Thyroid gland (tissue), 4 donors: ENCODE results near the gene LTA4H. TPM values are rescaled to one million over a fixed set of nuclear protein-coding genes. Genes with fewer than 3 reads are reported as not detected.

Experiments
- DNase-seq, 2 donors: peaks; one replicate each; pipeline ENCODE4 v3.0.0-alpha.2; 2019
- H3K27ac ChIP-seq, 3 donors: fragments of 200-600 bp; sonication (generic); 1 replicate in 2 of 3; 2 replicates in 1 of 3; pipeline ENCODE4 v1.5.1; 2016 to 2019; ENCODE audit warnings: mild to moderate bottlenecking in 1 of 3, moderate library complexity in 1 of 3
- H3K27me3 ChIP-seq: fragments of 200-600 bp; sonication (generic); one replicate; pipeline ENCODE4 v1.5.1; 2019
- H3K36me3 ChIP-seq, 2 donors: fragments of 200-600 bp; sonication (generic); one replicate each; pipeline ENCODE4 v1.5.1; 2016 to 2019
- H3K4me1 ChIP-seq, 2 donors: fragments of 200-600 bp; sonication (generic); one replicate each; pipeline ENCODE4 v1.5.1; 2017 to 2019
- H3K4me3 ChIP-seq, 3 donors: fragments of 200-600 bp; sonication (generic); replicated peaks in 1 of 3; 1 replicate in 2 of 3; 2 replicates in 1 of 3; pipeline ENCODE4 v1.5.1; 2016; ENCODE audit warnings: mild to moderate bottlenecking in 1 of 3
- H3K9me3 ChIP-seq: fragments of 200-600 bp; sonication (generic); one replicate; pipeline ENCODE4 v1.5.1; 2017
- CTCF ChIP-seq, 6 experiments: fragments of 200-600 bp in 3 of 6; fragments of 450-650 bp in 3 of 6; sonication (generic) in 3 of 6; IDR thresholded peaks; one replicate each; pipeline ENCODE4 v1.5.1; 2016 to 2019; ENCODE audit warnings: antibody characterized with exemption in 6 of 6, mild to moderate bottlenecking in 2 of 6, inconsistent platforms in 1 of 6, moderate library complexity in 1 of 6
- POLR2A ChIP-seq, 2 donors: fragments of 450-650 bp; IDR thresholded peaks; one replicate each; pipeline ENCODE4 v1.6.1; 2017; ENCODE audit warnings: antibody characterized with exemption in 2 of 2, mild to moderate bottlenecking in 2 of 2, moderate library complexity in 1 of 2
- WGBS, 2 donors: methylation state at CpG; one replicate each; pipeline ENCODE4 v1.1.5; 2017; 5-methylcytosine and 5-hydroxymethylcytosine counted together
- intact Hi-C: fragments of 100-400 bp; cut with DNase I; formaldehyde crosslinking; loops from one replicate; pipeline ENCODE4 v1.15.1; 2023
- total RNA-seq, 4 donors: library from RNA; depleted of rRNA; stranded (reverse); fragments of >200 nt; gene quantifications; one replicate each; pipeline ENCODE4 v1.2.3, GENCODE V29; 2016

Gene LTA4H
- total RNA-seq, 4 donors from 2014 or later, result 70.1 to 102 (median 75.0) TPM

GRCh38 chr12:95956557-95957145 is 78.7 kb downstream of the LTA4H start:
- peak; percentile 19 to 23 for DNase-seq
- no peak overlapping the region for H3K4me3 ChIP-seq
- 55 to 62% methylated on average over 24 to 27 of the region's 27 CpGs for WGBS, 2 donors
- H3K4me1 ChIP-seq, result no peaks in the 10 kb centered on the region
- H3K27me3 ChIP-seq, result no peaks in the 10 kb centered on the region
- intact Hi-C loops, result no loop called here
- H3K9me3 ChIP-seq, result no peaks in the 10 kb centered on the region
- TF ChIP-seq CTCF (IDR thresholded peaks at IDR 0.05), result no peak
- TF ChIP-seq POLR2A (IDR thresholded peaks at IDR 0.05), result peak in 1 of 2 donors; percentile 17
- H3K27ac ChIP-seq, result no peak overlapping the region
- H3K36me3 ChIP-seq, result no peaks in the 10 kb centered on the region

- no peaks in the 10 kb centered on the region for H3K9me3 ChIP-seq
- H3K4me1 ChIP-seq, result no peaks in the 10 kb centered on the region
- no peaks in the 10 kb centered on the region for H3K36me3 ChIP-seq
- 75 to 83% methylated on average over 7 of the region's 7 CpGs for WGBS, 2 donors
- no peak overlapping the region for H3K4me3 ChIP-seq
- TF ChIP-seq CTCF (IDR thresholded peaks at IDR 0.05) (no peak), POLR2A (IDR thresholded peaks at IDR 0.05) (no peak)
- H3K27ac ChIP-seq, result no peak overlapping the region
- no peak for DNase-seq
- H3K27me3 ChIP-seq, result no peaks in the 10 kb centered on the region
- intact Hi-C loops, result no loop called here
These were observed 79.7 kb downstream of the LTA4H start for GRCh38 chr12:95955549-95956159.

GRCh38 chr12:95953000-95953399 is 82.4 kb downstream of the LTA4H start:
- Histone ChIP-seq H3K4me3 (no peak overlapping the region), H3K4me1 (no peaks in the 10 kb centered on the region), H3K36me3 (no peaks in the 10 kb centered on the region), H3K27ac (no peak overlapping the region), H3K9me3 (no peaks in the 10 kb centered on the region), H3K27me3 (no peaks in the 10 kb centered on the region)
- WGBS, 2 donors, result 42 to 76% methylated on average over 1 of the region's 1 CpG
- TF ChIP-seq CTCF (IDR thresholded peaks at IDR 0.05) (no peak), POLR2A (IDR thresholded peaks at IDR 0.05) (no peak)
- intact Hi-C loops, result no loop called here
- DNase-seq, result no peak

- intact Hi-C loops, result no loop called here
- TF ChIP-seq POLR2A (IDR thresholded peaks at IDR 0.05), result no peak
- no peak for TF ChIP-seq CTCF (IDR thresholded peaks at IDR 0.05)
- Histone ChIP-seq H3K4me3 (no peak overlapping the region), H3K36me3 (no peaks in the 10 kb centered on the region), H3K27me3 (no peaks in the 10 kb centered on the region), H3K9me3 (no peaks in the 10 kb centered on the region), H3K4me1 (no peaks in the 10 kb centered on the region), H3K27ac (no peak overlapping the region)
- no peak for DNase-seq
These were observed 83.9 kb downstream of the LTA4H start for GRCh38 chr12:95951515-95951914.

Other genes with a start within 250 kb of the LTA4H start
- 10 to 100 TPM; 11.1 to 21.0 (median 16.1) TPM for gene NTN4, start 244.8 kb downstream of the LTA4H start, total RNA-seq
- gene SNRPF, start 176.6 kb downstream of the LTA4H start, total RNA-seq, result 10 to 100 TPM in 1 of 4 donors, 1 to 10 TPM in 3; 6.1 to 11.8 (median 8.3) TPM
- under 1 TPM in 1 of 4 donors, not detected in 3; 0.67 TPM for gene CCDC38, start 93.0 kb downstream of the LTA4H start, total RNA-seq
- under 1 TPM in 3 of 4 donors, not detected in 1; 0.54 to 0.81 (median 0.78) TPM for gene AMDHD1, start 92.3 kb downstream of the LTA4H start, total RNA-seq
- gene HAL, start 39.2 kb downstream of the LTA4H start, total RNA-seq, result 1 to 10 TPM in 2 of 4 donors, not detected in 2; 1.3 to 1.9 TPM
- 10 to 100 TPM; 19.8 to 55.4 (median 31.8) TPM for gene ELK3, start 158.8 kb upstream of the LTA4H start, total RNA-seq